22Rv1 (cell line): ENCODE measurements around the gene IMPA2.

Experiments used
- CTCF ChIP-seq: fragments of 450-650 bp; IDR thresholded peaks from 2 replicates; pipeline ENCODE4 v1.5.1; 2017; ENCODE audit warnings: mild to moderate bottlenecking
- ZFX ChIP-seq: fragments of 450-650 bp; IDR thresholded peaks from 2 replicates; pipeline ENCODE4 v1.6.1; 2017; ENCODE audit warnings: antibody characterized with exemption, borderline replicate concordance

GRCh38 chr18:12028040-12028628 is 46.8 kb downstream of the IMPA2 start:
- TF ChIP-seq CTCF (no peak), ZFX (no peak)
